ENCODE measurements around the gene TANGO6.
A peak's percentile ranks its signal among the peaks of the same experiment; 100 is the strongest.
"Not testable (repeated sequence)": the region's sequence is repeated elsewhere in the genome, so short reads cannot be mapped to it uniquely, and the experiment has no call there.

Gene TANGO6

DNA sequence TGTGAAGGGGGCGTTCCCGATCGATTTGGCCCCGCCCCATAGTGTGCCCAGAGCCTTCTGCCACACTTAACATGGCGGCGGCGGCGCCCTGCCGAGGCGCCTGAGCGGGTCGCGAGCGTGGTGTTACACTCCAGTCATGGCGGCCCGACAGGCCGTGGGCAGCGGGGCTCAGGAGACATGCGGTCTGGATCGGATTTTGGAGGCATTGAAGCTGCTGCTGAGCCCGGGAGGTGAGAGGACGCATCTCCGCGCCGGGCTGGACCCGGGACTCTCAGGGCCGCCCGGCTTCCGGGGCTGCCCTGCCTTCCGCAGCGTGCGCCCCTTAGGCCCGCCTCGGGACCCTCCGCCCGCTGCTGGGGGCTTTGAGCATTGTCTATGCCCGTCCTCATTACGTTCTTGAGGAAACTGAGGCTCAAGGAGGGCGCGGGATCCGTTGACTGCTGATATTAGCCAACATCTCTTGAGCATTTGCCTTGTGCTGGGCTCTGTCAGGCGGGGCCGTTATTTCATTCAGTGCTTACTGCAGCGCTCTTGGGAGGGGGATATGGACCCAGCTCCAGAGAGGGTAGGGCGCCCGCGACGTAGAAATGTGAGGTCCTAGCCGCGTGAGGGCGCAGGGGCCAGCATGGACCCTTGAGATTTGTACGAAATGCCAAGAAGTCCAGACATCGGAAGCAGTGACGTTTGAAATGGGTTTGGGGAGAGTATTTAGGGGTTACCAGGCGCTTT lies at the start of gene TANGO6:
TSS of gene TANGO6 (plus strand) at position 50 of the 729 bp plus-strand sequence. CDS start at position 137, 87 bp downstream.
- DNase-seq, result peak; percentile 94

DNA sequence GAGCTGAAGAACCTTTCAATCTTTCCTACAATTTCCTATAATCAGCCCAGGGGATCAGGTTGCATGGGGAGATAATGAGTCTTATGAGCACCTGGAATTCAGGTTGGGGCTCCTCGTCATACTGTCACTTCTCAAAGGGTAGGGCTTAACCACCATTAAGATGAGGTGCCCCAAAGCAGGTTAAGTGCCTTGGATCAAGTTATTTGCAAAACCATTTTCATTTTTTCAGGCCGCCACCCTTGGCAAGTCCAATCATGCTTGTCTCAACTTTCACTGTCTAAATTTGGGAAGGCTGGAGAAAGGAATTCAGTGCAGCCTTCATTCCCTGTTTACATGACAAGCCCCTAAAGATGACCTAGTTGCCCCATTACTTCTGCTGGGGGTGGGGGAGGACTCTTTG lies 44.9 kb upstream of the TANGO6 start:
- no peak for DNase-seq

DNA sequence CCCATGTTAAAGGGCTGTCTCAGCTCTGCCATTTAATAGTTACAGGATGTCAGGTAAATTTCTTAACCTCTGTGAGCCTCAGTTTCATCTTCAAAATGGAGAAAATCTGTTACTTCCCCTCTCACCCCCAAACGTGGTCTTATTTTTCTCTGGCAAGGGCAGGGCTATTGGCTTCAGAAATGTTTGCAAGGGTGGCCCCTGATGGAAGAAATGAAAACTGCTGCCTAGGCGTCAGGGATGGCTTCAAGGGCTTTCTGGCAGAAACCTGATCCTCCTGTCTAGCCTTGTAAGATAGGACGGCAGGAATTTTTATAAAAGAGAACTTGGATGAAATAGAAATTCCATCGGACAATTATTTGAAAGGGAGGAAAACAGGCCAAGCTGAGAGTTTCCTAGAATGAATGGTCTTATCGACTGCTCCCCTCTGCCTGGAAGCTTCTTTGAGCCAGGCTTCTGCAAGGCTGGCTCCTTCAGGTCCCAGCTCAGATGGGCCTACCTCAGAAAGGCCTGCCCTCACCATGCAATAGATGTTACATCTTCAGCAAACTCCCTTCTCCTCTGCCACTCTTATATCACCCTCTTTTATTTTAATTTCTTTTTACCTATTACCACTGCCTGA lies 43.0 kb upstream of the TANGO6 start:
- DNase-seq, result peak; percentile 57

DNA sequence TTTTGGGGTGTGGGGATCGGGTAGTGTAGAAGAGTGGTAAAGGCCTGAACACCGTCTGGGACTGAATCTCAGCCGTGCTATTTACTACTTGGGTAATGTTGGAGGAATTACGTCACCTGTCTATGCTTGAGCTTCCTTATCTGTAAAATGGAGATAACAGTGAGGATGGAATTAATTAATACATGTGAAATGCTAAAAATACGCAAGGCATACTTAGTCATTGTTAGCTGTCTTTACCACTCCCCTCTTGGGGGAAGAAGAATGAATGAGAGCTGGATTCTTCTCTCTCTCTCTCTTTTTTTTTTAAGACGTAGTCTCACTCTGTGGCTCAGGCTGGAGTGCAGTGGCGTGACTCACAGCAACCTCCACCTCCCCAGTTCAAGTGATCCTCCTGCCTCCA lies 41.1 kb upstream of the TANGO6 start:
- DNase-seq, result no peak

DNA sequence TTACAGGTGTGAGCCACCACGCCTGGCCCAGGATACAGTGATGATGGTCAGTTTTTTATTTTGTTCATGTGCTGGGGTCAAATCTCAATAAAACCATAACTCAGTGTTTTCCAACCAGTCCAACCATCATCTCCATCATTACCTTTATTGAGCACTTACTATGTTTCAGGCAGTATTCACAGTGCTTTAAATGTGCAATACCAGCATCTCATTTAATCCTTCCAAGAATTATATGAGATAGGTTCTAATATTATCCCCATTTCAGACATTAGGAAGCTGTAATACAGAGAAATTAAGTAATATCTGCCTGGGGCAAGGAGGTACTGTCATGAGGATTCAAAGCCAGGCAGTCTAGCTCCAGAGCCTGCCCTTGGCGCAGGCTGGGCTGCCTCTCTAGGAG lies 36.9 kb upstream of the TANGO6 start:
- DNase-seq, result no peak

DNA sequence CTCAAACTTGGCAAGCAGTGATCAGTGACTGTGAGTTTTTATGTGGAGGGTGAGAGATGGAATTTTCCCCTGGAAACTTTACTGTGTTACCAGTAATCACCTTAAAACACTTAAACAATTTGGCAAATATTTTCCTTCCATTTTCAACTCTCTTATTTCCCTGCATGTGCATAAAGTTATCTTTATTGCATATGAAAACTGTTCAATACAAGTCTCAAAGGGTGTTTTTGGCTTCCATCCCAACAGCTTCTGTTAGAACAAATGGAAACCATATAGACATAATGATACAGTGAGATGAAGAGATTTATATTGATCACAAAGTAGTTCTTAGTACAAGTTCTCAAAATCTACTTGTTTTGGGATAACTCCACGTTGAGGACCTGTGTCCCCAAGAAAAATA lies 36.4 kb upstream of the TANGO6 start:
- no peak for DNase-seq

DNA sequence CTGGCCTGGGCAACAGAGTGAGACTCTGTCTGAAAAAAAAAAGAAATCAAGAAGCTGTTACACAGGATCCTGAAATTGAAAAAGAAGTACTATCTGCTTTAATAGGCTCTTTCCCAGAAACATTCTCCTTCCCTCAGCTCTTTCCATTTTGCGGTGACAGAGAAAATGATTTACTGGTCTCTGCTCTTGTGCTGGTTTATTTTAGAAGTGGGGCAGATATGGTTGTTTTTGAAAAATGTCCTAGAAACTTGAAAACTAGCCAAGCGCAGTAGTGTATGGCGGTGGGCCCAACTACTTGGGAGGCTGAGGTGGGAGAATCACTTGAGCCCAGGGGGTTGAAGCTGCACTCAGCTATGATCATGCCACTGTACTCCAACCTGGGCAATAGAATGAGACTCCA lies 28.8 kb upstream of the TANGO6 start:
- no peak for DNase-seq

- DNase-seq, result no peak
Observed at GRCh38 chr16:68823401-68824135, 19.8 kb upstream of the TANGO6 start.

DNA sequence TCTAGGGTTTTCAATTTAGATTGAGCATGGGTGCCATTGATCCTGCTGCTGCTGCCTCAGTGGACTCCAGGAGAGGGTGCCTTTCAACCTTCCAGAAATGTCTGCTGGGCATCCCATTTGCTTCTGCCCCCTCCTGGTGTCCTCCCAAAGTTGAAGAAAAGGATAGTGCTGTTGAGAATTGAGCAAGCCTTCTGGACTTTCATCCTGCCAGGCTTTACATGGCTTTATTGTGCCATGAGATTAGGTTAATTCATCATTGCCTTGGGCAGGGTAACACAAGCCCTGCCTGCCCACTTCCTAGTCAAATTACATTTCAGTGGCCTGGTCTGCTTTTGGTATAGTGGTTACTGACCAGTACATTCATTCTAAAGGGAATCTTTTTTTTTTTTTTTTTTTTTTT lies 17.9 kb upstream of the TANGO6 start:
- DNase-seq, result no peak

- DNase-seq, result no peak
Observed at GRCh38 chr16:68826652-68827051, 16.7 kb upstream of the TANGO6 start.

DNA sequence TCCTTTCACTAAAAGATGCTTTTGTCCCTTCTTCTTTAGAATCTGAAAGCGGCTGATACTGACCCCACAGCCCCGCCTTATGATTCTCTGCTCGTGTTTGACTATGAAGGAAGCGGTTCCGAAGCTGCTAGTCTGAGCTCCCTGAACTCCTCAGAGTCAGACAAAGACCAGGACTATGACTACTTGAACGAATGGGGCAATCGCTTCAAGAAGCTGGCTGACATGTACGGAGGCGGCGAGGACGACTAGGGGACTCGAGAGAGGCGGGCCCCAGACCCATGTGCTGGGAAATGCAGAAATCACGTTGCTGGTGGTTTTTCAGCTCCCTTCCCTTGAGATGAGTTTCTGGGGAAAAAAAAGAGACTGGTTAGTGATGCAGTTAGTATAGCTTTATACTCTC lies 10.1 kb upstream of the TANGO6 start:
- no peak for DNase-seq

DNA sequence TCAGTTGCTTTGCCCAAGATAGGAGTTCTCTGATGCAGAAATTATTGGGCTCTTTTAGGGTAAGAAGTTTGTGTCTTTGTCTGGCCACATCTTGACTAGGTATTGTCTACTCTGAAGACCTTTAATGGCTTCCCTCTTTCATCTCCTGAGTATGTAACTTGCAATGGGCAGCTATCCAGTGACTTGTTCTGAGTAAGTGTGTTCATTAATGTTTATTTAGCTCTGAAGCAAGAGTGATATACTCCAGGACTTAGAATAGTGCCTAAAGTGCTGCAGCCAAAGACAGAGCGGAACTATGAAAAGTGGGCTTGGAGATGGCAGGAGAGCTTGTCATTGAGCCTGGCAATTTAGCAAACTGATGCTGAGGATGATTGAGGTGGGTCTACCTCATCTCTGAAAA lies 8.8 kb upstream of the TANGO6 start:
- DNase-seq, result no peak

DNA sequence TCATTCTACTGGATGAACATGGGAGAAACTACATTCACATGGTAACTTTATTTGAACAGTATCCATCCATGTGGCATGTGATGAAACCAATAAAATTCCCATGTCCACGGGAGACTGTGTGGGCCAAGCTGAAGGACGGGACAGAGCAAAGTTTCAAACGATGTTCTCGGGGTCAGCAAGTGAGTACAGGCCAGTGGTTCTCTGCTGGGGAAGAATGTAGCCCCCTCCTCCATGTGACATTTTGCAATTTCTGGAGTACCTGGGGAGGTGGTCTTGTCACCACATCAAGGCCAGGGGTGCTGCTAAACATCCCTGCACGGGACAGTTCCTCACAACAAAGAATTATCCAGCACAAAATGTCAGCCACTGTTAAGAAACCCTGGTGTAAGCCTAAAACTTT lies 7.4 kb upstream of the TANGO6 start:
- DNase-seq, result no peak

DNA sequence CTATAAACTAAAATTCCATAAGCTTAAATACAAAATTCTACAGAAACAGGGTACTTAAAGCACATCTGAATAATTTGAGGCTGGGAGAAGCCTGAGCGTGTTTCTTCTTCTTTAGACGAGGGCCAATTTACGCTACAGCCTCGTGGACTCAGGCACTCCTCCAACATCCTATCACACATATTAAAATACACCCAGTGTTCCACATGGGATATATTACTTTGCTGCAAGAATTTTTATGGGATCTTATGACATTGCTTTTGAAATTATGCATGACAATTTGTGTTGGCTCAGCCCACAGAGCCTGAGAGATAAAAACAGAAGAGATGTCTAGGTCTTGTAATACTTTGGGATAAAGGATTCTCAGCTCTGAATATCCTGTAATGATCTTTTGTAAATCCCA lies 3.5 kb upstream of the TANGO6 start:
- no peak for DNase-seq

DNA sequence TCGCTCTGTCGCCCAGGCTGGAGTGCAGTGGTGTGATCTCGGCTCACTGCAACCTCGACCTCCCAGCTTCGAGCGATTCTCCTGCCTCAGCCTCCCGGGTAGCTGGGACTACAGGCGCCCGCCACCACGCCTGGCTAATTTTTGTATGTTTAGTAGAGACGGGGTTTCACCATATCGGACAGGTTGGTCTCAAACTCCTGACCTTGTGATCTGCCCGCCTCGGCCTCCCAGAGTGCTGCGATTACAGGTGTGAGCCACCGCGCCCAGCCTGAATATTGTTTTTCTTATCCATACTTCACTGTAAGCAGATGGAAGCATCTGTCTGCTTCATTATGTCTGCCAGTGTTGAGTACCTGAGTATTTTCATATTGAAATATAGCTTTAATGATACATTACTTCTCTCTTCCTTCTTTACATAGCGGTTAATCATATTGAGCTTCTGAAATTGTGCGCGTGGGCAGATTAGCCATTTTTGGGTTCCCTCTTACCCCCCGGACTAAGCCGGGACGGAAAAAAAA lies 308 bp upstream of the TANGO6 start:
- not testable (repeated sequence) for DNase-seq

DNA sequence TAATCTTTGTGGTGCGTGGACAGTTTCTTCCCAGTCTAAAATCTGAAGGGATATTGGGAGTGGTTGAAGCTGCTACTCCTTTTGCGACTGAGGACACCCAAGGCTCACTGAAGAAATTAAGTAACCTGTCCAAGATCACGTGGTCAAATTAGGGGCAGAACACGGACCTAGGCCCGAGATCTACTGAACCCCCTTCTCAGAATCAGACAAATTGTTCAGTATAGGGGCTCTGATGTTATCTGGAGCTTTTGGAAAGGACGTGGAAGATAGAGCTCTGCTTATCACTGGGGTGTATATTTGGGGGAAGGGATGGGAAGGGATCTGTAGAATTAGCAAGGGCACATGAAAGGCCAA lies 857 bp downstream of the TANGO6 start:
- DNase-seq, result no peak

DNA sequence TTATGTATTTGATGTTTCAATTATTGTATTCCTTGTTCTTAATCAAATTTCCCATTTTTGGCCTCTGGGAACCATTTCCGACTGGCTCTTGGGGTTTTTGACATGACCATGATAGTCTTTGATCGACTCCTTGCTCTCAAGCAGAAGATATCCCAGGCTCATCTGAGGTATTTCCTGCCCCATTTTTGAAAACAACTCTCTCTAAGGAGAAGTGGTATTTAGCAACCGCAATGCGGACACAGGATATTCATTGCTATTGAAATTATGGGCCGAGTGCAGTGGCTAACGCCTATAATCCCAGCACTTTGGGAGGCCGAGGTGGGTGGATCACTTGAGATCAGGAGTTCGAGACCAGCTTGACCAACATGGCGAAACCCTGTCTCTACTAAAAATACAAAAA lies 5.5 kb downstream of the TANGO6 start:
- no peak for DNase-seq

DNA sequence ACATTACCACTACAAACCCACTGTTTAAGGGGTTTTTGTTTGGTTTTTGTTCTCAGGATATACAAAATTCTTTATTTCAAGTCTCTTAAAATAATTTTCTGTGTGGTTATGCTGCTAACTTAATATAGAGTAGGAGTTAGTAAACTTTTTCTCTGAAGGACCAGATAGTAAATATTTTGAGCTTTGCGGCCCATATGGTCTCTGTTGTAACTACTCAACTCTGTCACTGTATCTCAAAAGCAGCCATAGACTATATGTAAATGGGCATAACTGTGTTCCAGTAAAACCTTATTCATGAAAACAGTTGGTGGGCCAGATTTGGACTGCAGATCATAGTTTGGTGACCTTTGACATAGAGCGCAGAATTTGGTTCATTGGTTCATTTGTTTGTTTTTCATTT lies 7.2 kb downstream of the TANGO6 start:
- DNase-seq, result no peak

- DNase-seq, result no peak
Observed at GRCh38 chr16:68851601-68852000, 8.3 kb downstream of the TANGO6 start.

- DNase-seq, result no peak
Observed at GRCh38 chr16:68857479-68857878, 14.1 kb downstream of the TANGO6 start.

GRCh38 chr16:68859828-68860227 lies 16.5 kb downstream of the TANGO6 start:
- DNase-seq, result no peak

GRCh38 chr16:68860978-68861892 lies 17.9 kb downstream of the TANGO6 start:
- no peak for DNase-seq

DNA sequence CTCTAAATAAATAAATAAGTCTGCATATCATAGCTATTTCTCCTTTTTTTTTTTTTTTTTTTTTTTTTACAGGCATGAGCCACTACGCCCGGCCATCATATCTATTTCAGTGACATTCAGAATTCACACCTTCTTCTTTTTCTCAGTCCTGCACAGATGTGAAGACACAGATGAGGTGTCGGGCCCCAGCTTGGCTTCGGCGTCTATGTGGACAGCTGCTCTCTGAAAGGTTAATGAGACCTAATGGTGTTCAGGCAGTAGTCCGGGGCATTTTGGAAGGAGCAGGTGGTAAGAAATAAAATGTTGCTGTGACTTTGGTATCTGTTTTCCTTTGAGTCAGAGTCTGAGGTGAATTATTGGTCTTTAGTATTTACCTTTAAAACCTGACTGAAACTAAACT lies 23.6 kb downstream of the TANGO6 start:
- DNase-seq, result no peak

Measured in CD4-positive, alpha-beta T cell treated with Interleukin-17A for 1 hour (primary cell).